ENCODE data around the gene PIK3R6.

Gene PIK3R6

DNA sequence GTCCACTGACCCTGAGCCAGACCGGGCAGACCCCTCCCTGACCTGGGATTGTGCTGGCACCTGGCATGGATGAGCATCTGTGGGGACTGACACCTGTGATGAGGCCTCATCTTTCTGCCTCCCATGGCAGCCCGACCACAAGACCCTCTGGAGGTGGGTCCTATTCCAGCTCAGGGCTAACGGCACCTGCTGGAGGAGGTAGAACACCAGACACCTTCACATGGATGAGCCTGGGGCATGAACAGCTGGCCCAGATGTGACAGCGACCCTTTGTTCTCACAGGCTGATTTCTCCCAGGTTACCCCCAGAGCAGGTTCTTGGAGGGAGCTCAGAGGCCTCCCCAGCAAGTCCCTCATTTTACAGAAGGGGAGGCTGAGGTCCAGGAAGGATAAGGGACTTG lies 46.4 kb upstream of the PIK3R6 start:
- H3K27me3 ChIP-seq (ENCODE audit: insufficient read depth, poor library complexity, severe bottlenecking): no peaks in the 10 kb centered on the region
- no peak overlapping the region for H3K4me3 ChIP-seq (replicated peaks; ENCODE audit: insufficient read depth, low read length)
- no peak for DNase-seq (ENCODE audit: low read depth in 1 of 2, low spot score in 1 of 2)
- TF ChIP-seq SPI1 (IDR thresholded peaks at IDR 0.05; ENCODE audit: borderline replicate concordance, low read depth): no peak
- TF ChIP-seq, protein P1, sequence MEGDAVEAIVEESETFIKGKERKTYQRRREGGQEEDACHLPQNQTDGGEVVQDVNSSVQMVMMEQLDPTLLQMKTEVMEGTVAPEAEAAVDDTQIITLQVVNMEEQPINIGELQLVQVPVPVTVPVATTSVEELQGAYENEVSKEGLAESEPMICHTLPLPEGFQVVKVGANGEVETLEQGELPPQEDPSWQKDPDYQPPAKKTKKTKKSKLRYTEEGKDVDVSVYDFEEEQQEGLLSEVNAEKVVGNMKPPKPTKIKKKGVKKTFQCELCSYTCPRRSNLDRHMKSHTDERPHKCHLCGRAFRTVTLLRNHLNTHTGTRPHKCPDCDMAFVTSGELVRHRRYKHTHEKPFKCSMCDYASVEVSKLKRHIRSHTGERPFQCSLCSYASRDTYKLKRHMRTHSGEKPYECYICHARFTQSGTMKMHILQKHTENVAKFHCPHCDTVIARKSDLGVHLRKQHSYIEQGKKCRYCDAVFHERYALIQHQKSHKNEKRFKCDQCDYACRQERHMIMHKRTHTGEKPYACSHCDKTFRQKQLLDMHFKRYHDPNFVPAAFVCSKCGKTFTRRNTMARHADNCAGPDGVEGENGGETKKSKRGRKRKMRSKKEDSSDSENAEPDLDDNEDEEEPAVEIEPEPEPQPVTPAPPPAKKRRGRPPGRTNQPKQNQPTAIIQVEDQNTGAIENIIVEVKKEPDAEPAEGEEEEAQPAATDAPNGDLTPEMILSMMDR (IDR thresholded peaks at IDR 0.05; ENCODE audit: insufficient read depth, low read length): no peak
- TF ChIP-seq, protein P2, sequence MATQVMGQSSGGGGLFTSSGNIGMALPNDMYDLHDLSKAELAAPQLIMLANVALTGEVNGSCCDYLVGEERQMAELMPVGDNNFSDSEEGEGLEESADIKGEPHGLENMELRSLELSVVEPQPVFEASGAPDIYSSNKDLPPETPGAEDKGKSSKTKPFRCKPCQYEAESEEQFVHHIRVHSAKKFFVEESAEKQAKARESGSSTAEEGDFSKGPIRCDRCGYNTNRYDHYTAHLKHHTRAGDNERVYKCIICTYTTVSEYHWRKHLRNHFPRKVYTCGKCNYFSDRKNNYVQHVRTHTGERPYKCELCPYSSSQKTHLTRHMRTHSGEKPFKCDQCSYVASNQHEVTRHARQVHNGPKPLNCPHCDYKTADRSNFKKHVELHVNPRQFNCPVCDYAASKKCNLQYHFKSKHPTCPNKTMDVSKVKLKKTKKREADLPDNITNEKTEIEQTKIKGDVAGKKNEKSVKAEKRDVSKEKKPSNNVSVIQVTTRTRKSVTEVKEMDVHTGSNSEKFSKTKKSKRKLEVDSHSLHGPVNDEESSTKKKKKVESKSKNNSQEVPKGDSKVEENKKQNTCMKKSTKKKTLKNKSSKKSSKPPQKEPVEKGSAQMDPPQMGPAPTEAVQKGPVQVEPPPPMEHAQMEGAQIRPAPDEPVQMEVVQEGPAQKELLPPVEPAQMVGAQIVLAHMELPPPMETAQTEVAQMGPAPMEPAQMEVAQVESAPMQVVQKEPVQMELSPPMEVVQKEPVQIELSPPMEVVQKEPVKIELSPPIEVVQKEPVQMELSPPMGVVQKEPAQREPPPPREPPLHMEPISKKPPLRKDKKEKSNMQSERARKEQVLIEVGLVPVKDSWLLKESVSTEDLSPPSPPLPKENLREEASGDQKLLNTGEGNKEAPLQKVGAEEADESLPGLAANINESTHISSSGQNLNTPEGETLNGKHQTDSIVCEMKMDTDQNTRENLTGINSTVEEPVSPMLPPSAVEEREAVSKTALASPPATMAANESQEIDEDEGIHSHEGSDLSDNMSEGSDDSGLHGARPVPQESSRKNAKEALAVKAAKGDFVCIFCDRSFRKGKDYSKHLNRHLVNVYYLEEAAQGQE (IDR thresholded peaks at IDR 0.05; ENCODE audit: insufficient replicate concordance, low read depth): no peak
- TF ChIP-seq POLR2AphosphoS5 (IDR thresholded peaks at IDR 0.05; ENCODE audit: low read depth): no peak
- no peak for TF ChIP-seq GABPA (IDR thresholded peaks at IDR 0.05; ENCODE audit: low read depth)
- no peak overlapping the region for H3K27ac ChIP-seq (replicated peaks)

- H3K4me3 ChIP-seq (replicated peaks; ENCODE audit: insufficient read depth, low read length): no peak overlapping the region
- no peak overlapping the region for H3K27ac ChIP-seq (replicated peaks)
- no peaks in the 10 kb centered on the region for H3K27me3 ChIP-seq (ENCODE audit: insufficient read depth, poor library complexity, severe bottlenecking)
- TF ChIP-seq, protein P2 (IDR thresholded peaks at IDR 0.05; ENCODE audit: insufficient replicate concordance, low read depth): no peak
- TF ChIP-seq SPI1 (IDR thresholded peaks at IDR 0.05; ENCODE audit: borderline replicate concordance, low read depth) (no peak), POLR2AphosphoS5 (IDR thresholded peaks at IDR 0.05; ENCODE audit: low read depth) (no peak), GABPA (IDR thresholded peaks at IDR 0.05; ENCODE audit: low read depth) (no peak)
- TF ChIP-seq, protein P1 (IDR thresholded peaks at IDR 0.05; ENCODE audit: insufficient read depth, low read length): no peak
- no peak for DNase-seq (ENCODE audit: low read depth in 1 of 2, low spot score in 1 of 2)
Observed at GRCh38 chr17:8913091-8913490, 45.6 kb upstream of the PIK3R6 start.

- no peak for DNase-seq (ENCODE audit: low read depth in 1 of 2, low spot score in 1 of 2)
- H3K4me3 ChIP-seq (replicated peaks; ENCODE audit: insufficient read depth, low read length): no peak overlapping the region
- H3K27ac ChIP-seq (replicated peaks): no peak overlapping the region
- H3K27me3 ChIP-seq (ENCODE audit: insufficient read depth, poor library complexity, severe bottlenecking): no peaks in the 10 kb centered on the region
- TF ChIP-seq SPI1 (IDR thresholded peaks at IDR 0.05; ENCODE audit: borderline replicate concordance, low read depth) (no peak), POLR2AphosphoS5 (IDR thresholded peaks at IDR 0.05; ENCODE audit: low read depth) (no peak), GABPA (IDR thresholded peaks at IDR 0.05; ENCODE audit: low read depth) (no peak)
- TF ChIP-seq, protein P1 (IDR thresholded peaks at IDR 0.05; ENCODE audit: insufficient read depth, low read length): no peak
- TF ChIP-seq, protein P2 (IDR thresholded peaks at IDR 0.05; ENCODE audit: insufficient replicate concordance, low read depth): no peak
Observed at GRCh38 chr17:8912084-8912981, 44.9 kb upstream of the PIK3R6 start.

All from HL-60 (cell line).